ENCODE measurements around the gene FZD2.
A peak's percentile ranks its signal among the peaks of the same experiment; 100 is the strongest.
"Not testable (repeated sequence)": the region's sequence is repeated elsewhere in the genome, so short reads cannot be mapped to it uniquely, and the experiment has no call there.

Gene FZD2

GRCh38 chr17:44556832-44557606 lies at the start of gene FZD2:
FZD2 (plus strand) TSS chr17:44557484; CDS start chr17:44557689, 205 bp downstream.
- peak; percentile 95 for DNase-seq

GRCh38 chr17:44511241-44512134 lies 45.8 kb upstream of the FZD2 start:
- DNase-seq: peak; percentile 85

- no peak for DNase-seq
Observed at GRCh38 chr17:44518032-44518431, 39.3 kb upstream of the FZD2 start.

GRCh38 chr17:44522883-44523671 lies 34.2 kb upstream of the FZD2 start:
- no peak for DNase-seq

- DNase-seq: no peak
Observed at GRCh38 chr17:44523672-44523972, 33.7 kb upstream of the FZD2 start.

GRCh38 chr17:44527102-44527501 lies 30.2 kb upstream of the FZD2 start:
- DNase-seq: no peak

GRCh38 chr17:44527954-44528353 lies 29.3 kb upstream of the FZD2 start:
- DNase-seq: no peak

- no peak for DNase-seq
Observed at GRCh38 chr17:44529864-44530263, 27.4 kb upstream of the FZD2 start.

- DNase-seq: no peak
Observed at GRCh38 chr17:44530896-44531418, 26.3 kb upstream of the FZD2 start.

- DNase-seq: peak; percentile 74
Observed at GRCh38 chr17:44533533-44534246, 23.6 kb upstream of the FZD2 start.

- no peak for DNase-seq
Observed at GRCh38 chr17:44536090-44536953, 21.0 kb upstream of the FZD2 start.

GRCh38 chr17:44537922-44538321 lies 19.4 kb upstream of the FZD2 start:
- not testable (repeated sequence) for DNase-seq

GRCh38 chr17:44539673-44540072 lies 17.6 kb upstream of the FZD2 start:
- DNase-seq: no peak

GRCh38 chr17:44540246-44541084 lies 16.8 kb upstream of the FZD2 start:
- no peak for DNase-seq

GRCh38 chr17:44541884-44542581 lies 15.3 kb upstream of the FZD2 start:
- DNase-seq: no peak

- no peak for DNase-seq
Observed at GRCh38 chr17:44543213-44543904, 13.9 kb upstream of the FZD2 start.

GRCh38 chr17:44543905-44544523 lies 13.3 kb upstream of the FZD2 start:
- DNase-seq: no peak

Data from NCI-H2227 treated with DMSO at 0.1 percent for 48 hours (cell line).